IMR-90 (cell line): ENCODE results near the gene FBXO31. TPM values are rescaled to one million over a fixed set of nuclear protein-coding genes. Genes with fewer than 3 reads are reported as not detected.

Experiments used
- ATAC-seq: fragments of 200-7000 bp; cut with Tn5 transposase; 2 replicates; pipeline ENCODE4 v1.9.1; 2020; ENCODE audit warnings: low read depth, mild to moderate bottlenecking, moderate library complexity
- BruUV-seq: library from RNA; stranded (reverse); fragments of 400-500 nt; replicated peaks from 2 replicates; lab custom pipeline; 2021; lab: Mats Ljungman, UMichigan
- CTCF ChIA-PET: fragments of 300-600 bp; formaldehyde crosslinking; extraction: SDS; loops from one replicate; lab custom pipeline; 2021; ENCODE audit warnings: antibody characterized with exemption; lab: Yijun Ruan, JAX
- POLR2A ChIA-PET: fragments of 300-600 bp; sonication (Branson Sonifier 250); formaldehyde crosslinking; loops from one replicate; lab custom pipeline; 2022; ENCODE audit warnings: antibody characterized with exemption; ENCODE audit not compliant: unreplicated experiment; lab: Charles Lee
- DNase-seq: peaks from one replicate; pipeline ENCODE4 v3.0.0; 2013
- H2AFZ ChIP-seq: replicated peaks from 2 replicates; pipeline ENCODE3; 2013; ENCODE audit warnings: low read length, mild to moderate bottlenecking; ENCODE audit not compliant: poor library complexity
- H2AK5ac ChIP-seq: 2 replicates; pipeline ENCODE4 v1.6.1; 2013; ENCODE audit warnings: low read depth, low read length, inconsistent platforms
- H2AK9ac ChIP-seq: replicated peaks from 2 replicates; pipeline ENCODE3; 2013; ENCODE audit warnings: mild to moderate bottlenecking, low read depth, low read length, moderate library complexity; ENCODE audit not compliant: poor library complexity
- H2BK120ac ChIP-seq: 2 replicates; pipeline ENCODE4 v1.6.1; 2013; ENCODE audit warnings: low read depth, low read length, inconsistent platforms
- H2BK15ac ChIP-seq: 3 replicates; pipeline ENCODE4 v1.6.1; 2013; ENCODE audit warnings: low read depth, low read length, inconsistent platforms
- H2BK20ac ChIP-seq: 2 replicates; pipeline ENCODE4 v1.6.1; 2013; ENCODE audit warnings: low read depth, mild to moderate bottlenecking, inconsistent platforms, low read length, moderate library complexity
- H2BK5ac ChIP-seq: 2 replicates; pipeline ENCODE4 v1.6.1; 2013; ENCODE audit warnings: mild to moderate bottlenecking, low read depth, low read length, inconsistent platforms; ENCODE audit not compliant: poor library complexity, severe bottlenecking
- H3K14ac ChIP-seq: replicated peaks from 2 replicates; pipeline ENCODE4 v1.6.1; 2013; ENCODE audit warnings: low read depth, low read length, inconsistent platforms
- H3K18ac ChIP-seq: 2 replicates; pipeline ENCODE4 v1.6.1; 2013; ENCODE audit warnings: low read depth, low read length, control low read depth
- H3K23ac ChIP-seq: 2 replicates; pipeline ENCODE4 v1.6.1; 2013; ENCODE audit warnings: low read depth, low read length, inconsistent platforms
- H3K27ac ChIP-seq: 2 replicates; pipeline ENCODE4 v1.5.1; 2013; ENCODE audit warnings: mild to moderate bottlenecking, control low read depth, low read length; ENCODE audit not compliant: insufficient read depth
- H3K27me3 ChIP-seq: 2 replicates; pipeline ENCODE4 v1.6.1; 2013; ENCODE audit warnings: low read length; ENCODE audit not compliant: control insufficient read depth, insufficient read depth
- H3K36me3 ChIP-seq: 2 replicates; pipeline ENCODE4 v1.6.1; 2013; ENCODE audit warnings: low read length, mixed read lengths; ENCODE audit not compliant: control insufficient read depth, insufficient read depth
- H3K4ac ChIP-seq: 2 replicates; pipeline ENCODE4 v1.6.1; 2013; ENCODE audit warnings: low read depth, low read length, inconsistent platforms
- H3K4me1 ChIP-seq: 2 replicates; pipeline ENCODE4 v1.6.1; 2013; ENCODE audit warnings: low read length, mixed read lengths; ENCODE audit not compliant: control insufficient read depth, insufficient read depth
- H3K4me2 ChIP-seq: 2 replicates; pipeline ENCODE4 v1.6.1; 2013; ENCODE audit warnings: low read depth, mild to moderate bottlenecking, control low read depth, low read length, moderate library complexity
- H3K4me3 ChIP-seq: 2 replicates; pipeline ENCODE4 v1.5.1; 2013; ENCODE audit warnings: low read depth, mild to moderate bottlenecking, control low read depth, low read length, moderate library complexity; ENCODE audit not compliant: insufficient read depth
- H3K56ac ChIP-seq: 2 replicates; pipeline ENCODE4 v1.6.1; 2013; ENCODE audit warnings: low read length, inconsistent platforms; ENCODE audit not compliant: insufficient read depth; ENCODE audit errors: extremely low read depth
- H3K79me1 ChIP-seq, 2 experiments: 2 replicates each; pipeline ENCODE4 v1.6.1; 2013; ENCODE audit warnings: low read length in 2 of 2, inconsistent platforms in 1 of 2, low read depth in 1 of 2
- H3K9ac ChIP-seq: 2 replicates; pipeline ENCODE4 v1.6.1; 2013; ENCODE audit warnings: low read depth, low read length, control low read depth
- H3K9me1 ChIP-seq: 2 replicates; pipeline ENCODE4 v1.6.1; 2013; ENCODE audit warnings: low read length, inconsistent platforms; ENCODE audit not compliant: insufficient read depth
- H3K9me3 ChIP-seq: 2 replicates; pipeline ENCODE4 v1.6.1; 2013; ENCODE audit warnings: low read length; ENCODE audit not compliant: control insufficient read depth, insufficient read depth
- H4K20me1 ChIP-seq: 2 replicates; pipeline ENCODE4 v1.6.1; 2013; ENCODE audit warnings: low read length, inconsistent platforms; ENCODE audit not compliant: insufficient read depth
- H4K5ac ChIP-seq: 2 replicates; pipeline ENCODE4 v1.6.1; 2013; ENCODE audit warnings: mild to moderate bottlenecking, low read depth, low read length, control low read depth
- H4K8ac ChIP-seq, 2 experiments: 2 replicates each; pipeline ENCODE4 v1.6.1; 2013; ENCODE audit warnings: low read depth in 2 of 2, low read length in 2 of 2, control low read depth in 1 of 2, inconsistent platforms in 1 of 2
- H4K91ac ChIP-seq: 2 replicates; pipeline ENCODE4 v1.6.1; 2013; ENCODE audit warnings: low read depth, low read length, inconsistent platforms; ENCODE audit not compliant: insufficient read depth
- BHLHE40 ChIP-seq: fragments of 150-350 bp; IDR thresholded peaks from 2 replicates; pipeline ENCODE4 v1.6.1; 2016; ENCODE audit warnings: mild to moderate bottlenecking, low read depth, low read length
- CEBPB ChIP-seq: IDR thresholded peaks from 2 replicates; pipeline ENCODE4 v1.6.1; 2012; ENCODE audit warnings: low read depth, low read length, improper control_type of control experiment
- FOS ChIP-seq: fragments of 150-350 bp; IDR thresholded peaks from 2 replicates; pipeline ENCODE4 v1.6.1; 2016; ENCODE audit warnings: low read depth, low read length
- MAFK ChIP-seq: IDR thresholded peaks from 2 replicates; pipeline ENCODE4 v1.6.1; 2012; ENCODE audit warnings: low read depth, low read length, improper control_type of control experiment
- MAZ ChIP-seq: IDR thresholded peaks from 2 replicates; pipeline ENCODE4 v1.6.1; 2012; ENCODE audit warnings: low read depth, mild to moderate bottlenecking, low read length, improper control_type of control experiment, moderate library complexity, borderline replicate concordance
- MXI1 ChIP-seq: IDR thresholded peaks from 2 replicates; pipeline ENCODE4 v1.6.1; 2012; ENCODE audit warnings: low read depth, mild to moderate bottlenecking, low read length, moderate library complexity, borderline replicate concordance
- USF2 ChIP-seq: fragments of 150-350 bp; IDR thresholded peaks from 2 replicates; pipeline ENCODE4 v1.6.1; 2017; ENCODE audit warnings: mild to moderate bottlenecking, antibody characterized with exemption, low read length, low read depth
- WGBS, 2 experiments: methylation state at CpG; one replicate each; pipeline versions ENCODE4 v1.1.5 to v1.1.7; 2013; ENCODE audit warnings: missing lambda C conversion rate in 2 of 2; ENCODE audit not compliant: insufficient read length in 1 of 2; ENCODE audit errors: extremely low coverage in 2 of 2; 5-methylcytosine and 5-hydroxymethylcytosine counted together
- dilution Hi-C: fragments of 300-500 bp; cut with HindIII; formaldehyde crosslinking; loops from one replicate; pipeline ENCODE4 v1.14.3; 2018; ENCODE audit warnings: low sequenced_read_pairs; ENCODE audit not compliant: unreplicated experiment
- in situ Hi-C: fragments of 300-500 bp; cut with MboI; formaldehyde crosslinking; loops from 3 replicates; pipeline ENCODE4 v1.14.3; 2019; ENCODE audit warnings: low sequenced_read_pairs, inconsistent platforms, mixed read lengths
- intact Hi-C: fragments of 100-400 bp; cut with micrococcal nuclease; formaldehyde crosslinking; loops from 2 replicates; pipeline ENCODE4 v1.10.0; 2022
- polyA plus RNA-seq, 3 experiments: library from polyadenylated mRNA; depleted of rRNA; stranded (reverse); fragments of >200 nt; gene quantifications; 2 replicates each; pipeline ENCODE4 v1.2.3, GENCODE V29; 2012; ENCODE audit warnings: low replicate concordance in 1 of 3
- total RNA-seq: library from RNA; depleted of rRNA; stranded (reverse); fragments of >200 nt; gene quantifications from 2 replicates; pipeline ENCODE4 v1.2.3, GENCODE V29; 2012

Gene FBXO31
- total and polyA plus RNA-seq, 2 of the 4 experiments (the other 2 are of a cell fraction): 10.4 to 16.9 TPM

- peak overlapping the region; percentile 50 for H2AK9ac ChIP-seq
- ChIA-PET CTCF (interaction anchor here (1.0 to 1.2 kb wide), 2 partner anchors 130 to 248 kb away, joined by 3 read pairs; no protein-coding TSS in a partner anchor), POLR2A (interaction anchor here (0.5 to 0.6 kb wide), 2 partner anchors 11 to 349 kb away, joined by 3 read pairs; no protein-coding TSS in a partner anchor)
- peak overlapping the region; percentile 65; the same call in 1 of the 2 replicates for H3K23ac ChIP-seq
- peak overlapping the region; percentile 64; the same call in 1 of the 2 replicates for H3K18ac ChIP-seq
- dilution Hi-C loops (no loop called here), in situ Hi-C loops (no loop called here), intact Hi-C loops (no loop called here)
- peaks cover 7% of the 10 kb centered on the region; the same call in 1 of the 2 replicates for H3K9me1 ChIP-seq
- H4K20me1 ChIP-seq: peaks cover 5% of the 10 kb centered on the region; the same call in 1 of the 2 replicates
- BruUV-seq: no TSS peak
- H4K5ac ChIP-seq: peak overlapping the region; percentile 89
- H3K79me1 ChIP-seq: peaks cover 0 to 17% of the 10 kb centered on the region in 2 experiments; a peak in 3 of 4 replicates
- peak overlapping the region; percentile 83 for H2AFZ ChIP-seq
- H3K4me1 ChIP-seq: peaks cover 7% of the 10 kb centered on the region
- H2BK15ac ChIP-seq: peak overlapping the region; percentile 13; the same call in 1 of the 3 replicates
- H2AK5ac ChIP-seq: no peak overlapping the region
- H4K91ac ChIP-seq: peak overlapping the region; percentile 54
- H2BK20ac ChIP-seq: peak overlapping the region; percentile 46; the same call in 1 of the 2 replicates
- H3K36me3 ChIP-seq: no peaks in the 10 kb centered on the region
- TF ChIP-seq BHLHE40 (peak; percentile 92), MAFK (no peak), MXI1 (peak; percentile 36; the same call in 1 of the 2 replicates), USF2 (peak; percentile 88), MAZ (no peak), FOS (peak; percentile 47; the same call in 1 of the 2 replicates), CEBPB (peak; percentile 98)
- no peaks in the 10 kb centered on the region for H3K9me3 ChIP-seq
- H2BK5ac ChIP-seq: peak overlapping the region; percentile 87
- H3K14ac ChIP-seq: peak overlapping the region; percentile 51
- H3K27ac ChIP-seq: peak overlapping the region; percentile 69; the same call in 1 of the 2 replicates
- WGBS, 2 experiments: 18% methylated on average over 8 of the region's 18 CpGs; no CpG with 5 or more reads in 1 of the 2 experiments
- peak overlapping the region; percentile 20; the same call in 1 of the 2 replicates for H3K4me3 ChIP-seq
- H3K4me2 ChIP-seq: peak overlapping the region; percentile 75
- DNase-seq: peak; percentile 99
- H3K56ac ChIP-seq: peak overlapping the region; percentile 29; the same call in 1 of the 2 replicates
- peak overlapping the region; percentile 69 for H2BK120ac ChIP-seq
- no peaks in the 10 kb centered on the region for H3K27me3 ChIP-seq
- ATAC-seq: peak; percentile 53
- peak overlapping the region; percentile 6 to 96 for H4K8ac ChIP-seq
- H3K9ac ChIP-seq: peak overlapping the region; percentile 35
- peak overlapping the region; percentile 81 for H3K4ac ChIP-seq
These were observed 4.6 kb upstream of the FBXO31 start for GRCh38 chr16:87387942-87388817.
